Activated CD4-positive, alpha-beta T cell treated with anti-CD3 and anti-CD28 coated beads for 24 hours (primary cell): ENCODE results near the gene GRIK3.

Source experiments
- DNase-seq, 2 donors: peaks; one replicate each; pipeline ENCODE4 v3.0.0-alpha.2; 2020; ENCODE audit warnings: low read depth in 2 of 2

Gene GRIK3

GRCh38 chr1:36981771-36982622, 52.3 kb downstream of the GRIK3 start:
- no peak for DNase-seq

GRCh38 chr1:36981126-36981525, 53.2 kb downstream of the GRIK3 start:
- no peak for DNase-seq

GRCh38 chr1:36977731-36978406, 56.4 kb downstream of the GRIK3 start:
- DNase-seq: no peak

- no peak for DNase-seq
Observed at GRCh38 chr1:36975642-36976041, 58.7 kb downstream of the GRIK3 start.

GRCh38 chr1:36973056-36973455, 61.3 kb downstream of the GRIK3 start:
- no peak for DNase-seq

GRCh38 chr1:36971852-36972618, 62.3 kb downstream of the GRIK3 start:
- no peak for DNase-seq

GRCh38 chr1:36968730-36969129, 65.6 kb downstream of the GRIK3 start:
- DNase-seq: no peak

- no peak for DNase-seq
Observed at GRCh38 chr1:36966242-36966641, 68.1 kb downstream of the GRIK3 start.

GRCh38 chr1:36965275-36966159, 68.8 kb downstream of the GRIK3 start:
- no peak for DNase-seq

- DNase-seq: no peak
Observed at GRCh38 chr1:36964830-36965229, 69.5 kb downstream of the GRIK3 start.

GRCh38 chr1:36963006-36963405, 71.3 kb downstream of the GRIK3 start:
- no peak for DNase-seq

- no peak for DNase-seq
Observed at GRCh38 chr1:36961062-36961615, 73.2 kb downstream of the GRIK3 start.

GRCh38 chr1:36956570-36956969, 77.7 kb downstream of the GRIK3 start:
- DNase-seq: no peak

- DNase-seq: no peak
Observed at GRCh38 chr1:36955016-36955415, 79.3 kb downstream of the GRIK3 start.

GRCh38 chr1:36953061-36953460, 81.3 kb downstream of the GRIK3 start:
- no peak for DNase-seq

- no peak for DNase-seq
Observed at GRCh38 chr1:36951761-36952160, 82.6 kb downstream of the GRIK3 start.

GRCh38 chr1:36951292-36951750, 83.0 kb downstream of the GRIK3 start:
- DNase-seq: no peak

- no peak for DNase-seq
Observed at GRCh38 chr1:36950604-36951291, 83.6 kb downstream of the GRIK3 start.

GRCh38 chr1:36948606-36949005, 85.7 kb downstream of the GRIK3 start:
- no peak for DNase-seq

GRCh38 chr1:36948147-36948546, 86.2 kb downstream of the GRIK3 start:
- no peak for DNase-seq
